SU-DHL-6 (cell line): ENCODE results near the gene GIPC2.
A peak's percentile ranks its signal among the peaks of the same experiment; 100 is the strongest.

ENCODE experiments used
- H2AFZ ChIP-seq: fragments of 200-600 bp; sonication (generic); 2 replicates; pipeline ENCODE4 v1.6.1; 2014; ENCODE audit warnings: low read depth, mild to moderate bottlenecking, moderate library complexity, mixed read lengths, antibody characterized with exemption, low read length; ENCODE audit not compliant: severe bottlenecking
- H3F3A ChIP-seq: fragments of 200-600 bp; shearing (Covaris generic); 2 replicates; pipeline ENCODE4 v1.6.0; 2016; ENCODE audit warnings: antibody characterized with exemption, mild to moderate bottlenecking; ENCODE audit not compliant: insufficient read depth
- H3K27ac ChIP-seq: fragments of 200-600 bp; sonication (generic); 2 replicates; pipeline ENCODE4 v1.5.1; 2016; ENCODE audit warnings: low read depth, mild to moderate bottlenecking, low read length, moderate library complexity, mixed read lengths
- H3K27me3 ChIP-seq: fragments of 200-600 bp; sonication (generic), shearing (Covaris generic); 2 replicates; pipeline ENCODE4 v1.6.0; 2014; ENCODE audit warnings: mild to moderate bottlenecking, low read length
- H3K36me3 ChIP-seq: fragments of 200-600 bp; sonication (generic); 2 replicates; pipeline ENCODE4 v1.6.1; 2014; ENCODE audit warnings: mild to moderate bottlenecking, low read length, mixed read lengths
- H3K4me2 ChIP-seq: fragments of 300-600, 200-600 bp; shearing (Covaris generic), sonication (generic); 2 replicates; pipeline ENCODE4 v1.6.0; 2014; ENCODE audit warnings: low read length, low read depth, mild to moderate bottlenecking; ENCODE audit not compliant: poor library complexity, severe bottlenecking
- H3K4me3 ChIP-seq: fragments of 200-600 bp; sonication (generic); 2 replicates; pipeline ENCODE4 v1.5.1; 2014; ENCODE audit warnings: antibody characterized with exemption, low read length, mild to moderate bottlenecking, mixed read lengths; ENCODE audit not compliant: insufficient read depth, poor library complexity, severe bottlenecking
- H3K79me2 ChIP-seq: fragments of 200-600 bp; sonication (generic); 2 replicates; pipeline ENCODE4 v1.6.1; 2014; ENCODE audit warnings: mild to moderate bottlenecking, low read length, moderate library complexity; ENCODE audit not compliant: insufficient read depth
- H3K9ac ChIP-seq: fragments of 200-600 bp; sonication (generic); 2 replicates; pipeline ENCODE4 v1.7.0; 2014; ENCODE audit warnings: mild to moderate bottlenecking, low read length
- H3K9me2 ChIP-seq: fragments of 200-600 bp; sonication (generic); replicated peaks from 2 replicates; pipeline ENCODE4 v1.6.1; 2014; ENCODE audit warnings: low read length; ENCODE audit not compliant: insufficient read depth
- H3K9me3 ChIP-seq: fragments of 200-600 bp; sonication (generic); 2 replicates; pipeline ENCODE4 v1.6.1; 2014; ENCODE audit warnings: low read length, mixed read lengths; ENCODE audit not compliant: insufficient read depth
- H4K20me1 ChIP-seq: fragments of 200-600 bp; sonication (generic); 2 replicates; pipeline ENCODE4 v1.6.1; 2014; ENCODE audit warnings: low read depth, mild to moderate bottlenecking, antibody characterized with exemption, low read length, moderate library complexity, mixed read lengths
- EZH2phosphoT487 ChIP-seq: fragments of 200-600 bp; sonication (generic), shearing (Covaris generic); conservative IDR thresholded peaks from 2 replicates; pipeline ENCODE4 v1.6.1; 2018; ENCODE audit warnings: mild to moderate bottlenecking, antibody characterized with exemption, low read length, moderate library complexity, mixed read lengths
- TF ChIP-seq, protein P1 (sequence below): fragments of 200-600 bp; sonication (generic); IDR thresholded peaks from one replicate; pipeline ENCODE4 v1.5.1; 2017; ENCODE audit warnings: antibody characterized with exemption, mild to moderate bottlenecking, low read length, moderate library complexity; ENCODE audit not compliant: insufficient read depth, poor library complexity, severe bottlenecking

Gene GIPC2

DNA sequence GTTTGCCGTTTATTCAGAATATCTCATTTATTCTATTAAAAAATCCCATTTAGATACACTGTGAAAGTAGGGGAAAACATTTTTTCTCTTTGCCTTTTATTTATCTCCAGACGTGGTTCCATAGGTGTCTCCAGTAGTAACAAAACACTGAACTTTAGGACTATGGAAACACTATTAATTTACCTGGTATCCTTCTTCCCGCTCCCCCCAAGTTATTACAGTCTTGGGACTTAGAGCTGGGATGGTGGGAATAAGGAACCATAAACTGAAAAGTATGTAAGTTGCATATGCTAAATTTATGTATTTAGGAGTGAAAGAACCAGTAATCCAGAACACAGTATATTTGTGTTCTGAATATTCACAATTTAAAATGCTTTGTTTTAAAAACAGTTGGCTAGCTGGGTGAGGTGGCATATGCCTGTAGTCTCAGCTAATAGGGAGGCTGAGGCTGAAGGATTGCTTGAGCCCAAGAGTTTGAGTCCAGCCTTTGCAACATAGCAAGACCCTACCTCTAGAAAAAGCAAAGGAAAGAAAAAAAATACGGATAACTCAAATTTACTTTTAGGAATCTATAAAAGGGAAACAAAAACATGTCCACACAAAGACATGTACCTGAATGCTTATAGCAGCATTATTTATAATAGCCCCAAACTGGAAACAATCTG lies 38.0 kb upstream of the GIPC2 start:
- no peak for TF ChIP-seq EZH2phosphoT487
- TF ChIP-seq, protein P1, sequence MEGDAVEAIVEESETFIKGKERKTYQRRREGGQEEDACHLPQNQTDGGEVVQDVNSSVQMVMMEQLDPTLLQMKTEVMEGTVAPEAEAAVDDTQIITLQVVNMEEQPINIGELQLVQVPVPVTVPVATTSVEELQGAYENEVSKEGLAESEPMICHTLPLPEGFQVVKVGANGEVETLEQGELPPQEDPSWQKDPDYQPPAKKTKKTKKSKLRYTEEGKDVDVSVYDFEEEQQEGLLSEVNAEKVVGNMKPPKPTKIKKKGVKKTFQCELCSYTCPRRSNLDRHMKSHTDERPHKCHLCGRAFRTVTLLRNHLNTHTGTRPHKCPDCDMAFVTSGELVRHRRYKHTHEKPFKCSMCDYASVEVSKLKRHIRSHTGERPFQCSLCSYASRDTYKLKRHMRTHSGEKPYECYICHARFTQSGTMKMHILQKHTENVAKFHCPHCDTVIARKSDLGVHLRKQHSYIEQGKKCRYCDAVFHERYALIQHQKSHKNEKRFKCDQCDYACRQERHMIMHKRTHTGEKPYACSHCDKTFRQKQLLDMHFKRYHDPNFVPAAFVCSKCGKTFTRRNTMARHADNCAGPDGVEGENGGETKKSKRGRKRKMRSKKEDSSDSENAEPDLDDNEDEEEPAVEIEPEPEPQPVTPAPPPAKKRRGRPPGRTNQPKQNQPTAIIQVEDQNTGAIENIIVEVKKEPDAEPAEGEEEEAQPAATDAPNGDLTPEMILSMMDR = no peak
- no peak overlapping the region for H3K9ac ChIP-seq
- H3K27ac ChIP-seq = no peak overlapping the region
- H2AFZ ChIP-seq = no peak overlapping the region
- H4K20me1 ChIP-seq = no peaks in the 10 kb centered on the region
- H3K9me2 ChIP-seq = no peaks in the 10 kb centered on the region
- no peak overlapping the region for H3K4me3 ChIP-seq
- H3K27me3 ChIP-seq = no peaks in the 10 kb centered on the region
- H3F3A ChIP-seq = peaks cover 21% of the 10 kb centered on the region
- 0 out of 2 replicates have a peak, but pooled peaks cover 2% of the 10 kb centered on the region for H3K36me3 ChIP-seq
- peak overlapping the region; percentile 21 for H3K4me2 ChIP-seq
- H3K9me3 ChIP-seq = no peaks in the 10 kb centered on the region
- H3K79me2 ChIP-seq = peaks cover 3% of the 10 kb centered on the region

DNA sequence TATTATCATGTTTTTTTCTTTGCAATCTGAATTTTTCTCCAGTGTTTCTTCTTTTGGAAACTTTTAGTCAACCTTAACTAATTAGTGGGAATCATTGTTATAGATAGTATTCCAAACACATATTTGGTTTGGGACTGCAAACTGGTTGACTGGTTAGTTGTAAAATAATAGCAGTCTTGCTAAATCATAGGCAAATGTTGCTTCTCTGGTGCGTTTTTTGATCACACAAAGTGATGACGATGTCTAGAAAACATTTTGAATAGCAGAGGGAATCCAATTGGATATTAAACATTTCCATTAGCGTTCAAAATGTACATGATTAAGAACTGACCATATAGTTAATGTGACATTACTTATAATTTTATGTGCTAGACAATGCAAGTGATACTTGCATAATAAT lies 36.5 kb upstream of the GIPC2 start:
- Histone ChIP-seq H3K27ac (no peak overlapping the region), H3K4me2 (no peak overlapping the region), H3K79me2 (peaks cover 3% of the 10 kb centered on the region)

DNA sequence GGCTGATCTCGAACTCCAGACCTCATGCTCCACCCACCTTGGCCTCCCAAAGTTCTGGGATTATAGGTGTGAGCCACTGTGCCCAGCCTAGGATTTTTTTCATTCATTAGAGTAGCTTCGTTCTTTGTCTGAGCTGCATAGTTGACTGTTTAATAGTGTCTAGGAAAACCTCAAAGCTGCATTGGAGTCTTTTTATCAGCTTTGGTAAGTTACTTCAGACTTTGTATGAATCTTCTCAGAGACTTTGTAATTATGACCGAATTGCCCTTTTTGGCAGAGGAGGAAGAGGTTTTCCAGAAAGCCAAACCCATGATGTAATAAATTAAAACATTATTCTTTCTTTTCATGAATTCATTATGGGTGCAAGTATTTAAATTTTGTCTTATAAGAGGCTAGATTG lies 35.9 kb upstream of the GIPC2 start:
- Histone ChIP-seq H3F3A (0 out of 2 replicates have a peak, but pooled peaks cover under 1% of the 10 kb centered on the region), H3K79me2 (peaks cover 3% of the 10 kb centered on the region), H3K4me3 (no peak overlapping the region), H3K9ac (no peak overlapping the region), H3K9me3 (no peaks in the 10 kb centered on the region), H3K27ac (no peak overlapping the region), H3K36me3 (0 out of 2 replicates have a peak, but pooled peaks cover 2% of the 10 kb centered on the region), H4K20me1 (no peaks in the 10 kb centered on the region), H2AFZ (no peak overlapping the region), H3K27me3 (no peaks in the 10 kb centered on the region), H3K4me2 (no peak overlapping the region), H3K9me2 (no peaks in the 10 kb centered on the region)
- TF ChIP-seq, protein P1 = no peak
- TF ChIP-seq EZH2phosphoT487 = no peak

More for the DNA sequence above, 36.5 kb upstream of the GIPC2 start:
- H3K27me3 ChIP-seq = no peaks in the 10 kb centered on the region
- no peaks in the 10 kb centered on the region for H3K9me3 ChIP-seq
- H2AFZ ChIP-seq = no peak overlapping the region
- no peak overlapping the region for H3K9ac ChIP-seq
- H4K20me1 ChIP-seq = no peaks in the 10 kb centered on the region
- no peak overlapping the region for H3K4me3 ChIP-seq
- no peak for TF ChIP-seq EZH2phosphoT487
- TF ChIP-seq, protein P1 = no peak
- H3K36me3 ChIP-seq = 0 out of 2 replicates have a peak, but pooled peaks cover 2% of the 10 kb centered on the region
- peaks cover 6% of the 10 kb centered on the region for H3F3A ChIP-seq
- no peaks in the 10 kb centered on the region for H3K9me2 ChIP-seq
